Measurements from ENCODE around the gene OFD1.

- TF ChIP-seq POLR2A (IDR thresholded peaks at IDR 0.05; ENCODE audit: low read length) = no peak
- TF ChIP-seq GATA1 (IDR thresholded peaks at IDR 0.05; ENCODE audit: low read depth, low read length) = no peak
Observed at GRCh38 chrX:13793897-13794296, 59.3 kb downstream of the OFD1 start.

All from erythroblast (primary cell).